PC-9 (cell line): ENCODE measurements around the gene RAP2A. TPM values are rescaled to one million over a fixed set of nuclear protein-coding genes. Genes with fewer than 3 reads are reported as not detected.

Experiments
- BruUV-seq: library from RNA; stranded (reverse); fragments of 400-500 nt; replicated peaks from 2 replicates; lab custom pipeline; 2021; lab: Mats Ljungman, UMichigan
- CTCF ChIA-PET: fragments of 300-600 bp; sonication (Branson Sonifier 250); formaldehyde crosslinking; loops from one replicate; lab custom pipeline; 2022; ENCODE audit warnings: antibody characterized with exemption; lab: Charles Lee
- POLR2A ChIA-PET: fragments of 300-600 bp; sonication (Branson Sonifier 250); formaldehyde crosslinking; loops from one replicate; lab custom pipeline; 2022; ENCODE audit warnings: antibody characterized with exemption; ENCODE audit not compliant: unreplicated experiment; lab: Charles Lee
- DNase-seq, 2 experiments: peaks; one replicate each; pipeline versions ENCODE4 v3.0.0 to v3.0.0-alpha.2; 2015 to 2022; ENCODE audit warnings: mixed read lengths in 1 of 2
- H2AFZ ChIP-seq: fragments of 200-600 bp; sonication (generic); 2 replicates; pipeline ENCODE4 v1.8.1; 2017; ENCODE audit warnings: antibody characterized with exemption
- H3F3A ChIP-seq: fragments of 200-600 bp; sonication (generic); 2 replicates; pipeline ENCODE4 v1.8.1; 2017; ENCODE audit warnings: antibody characterized with exemption, mild to moderate bottlenecking, low read depth; ENCODE audit not compliant: insufficient read depth
- H3K27ac ChIP-seq: fragments of 200-600 bp; sonication (generic); 2 replicates; pipeline ENCODE4 v1.6.1; 2016; ENCODE audit warnings: mixed run types
- H3K27me3 ChIP-seq: fragments of 200-600 bp; sonication (generic); 2 replicates; pipeline ENCODE4 v1.6.1; 2016; ENCODE audit warnings: low read depth, mixed run types; ENCODE audit not compliant: insufficient read depth
- H3K36me3 ChIP-seq: fragments of 200-600 bp; sonication (generic); 2 replicates; pipeline ENCODE4 v1.6.1; 2016; ENCODE audit warnings: low read depth, mixed run types
- H3K4me1 ChIP-seq: fragments of 200-600 bp; sonication (generic); replicated peaks from 2 replicates; pipeline ENCODE4 v1.6.1; 2016; ENCODE audit warnings: mixed run types; ENCODE audit not compliant: insufficient read depth
- H3K4me2 ChIP-seq: fragments of 200-600 bp; sonication (generic); 2 replicates; pipeline ENCODE4 v1.6.1; 2017; ENCODE audit warnings: mixed run types
- H3K4me3 ChIP-seq: fragments of 200-600 bp; sonication (generic); 2 replicates; pipeline ENCODE4 v1.6.1; 2016; ENCODE audit warnings: mixed run types
- H3K79me2 ChIP-seq: fragments of 200-600 bp; sonication (generic); 2 replicates; pipeline ENCODE4 v1.6.1; 2017; ENCODE audit warnings: low read depth, mixed run types
- H3K9me2 ChIP-seq: fragments of 200-600 bp; sonication (generic); 2 replicates; pipeline ENCODE4 v1.8.1; 2017; ENCODE audit warnings: mild to moderate bottlenecking; ENCODE audit not compliant: insufficient read depth
- H3K9me3 ChIP-seq: fragments of 200-600 bp; sonication (generic); 2 replicates; pipeline ENCODE4 v1.8.1; 2016; ENCODE audit warnings: low read depth; ENCODE audit not compliant: insufficient read depth
- H4K20me1 ChIP-seq: fragments of 200-600 bp; sonication (generic); 2 replicates; pipeline ENCODE4 v1.8.1; 2017; ENCODE audit not compliant: insufficient read depth
- CTCF ChIP-seq: fragments of 200-600 bp; sonication (generic); conservative IDR thresholded peaks from 2 replicates; pipeline ENCODE4 v1.6.1; 2017; ENCODE audit warnings: mixed run types, antibody characterized with exemption, mild to moderate bottlenecking, moderate library complexity
- EZH2 ChIP-seq: fragments of 200-600 bp; sonication (generic); IDR thresholded peaks from 2 replicates; pipeline ENCODE4 v1.8.0; 2017; ENCODE audit warnings: antibody characterized with exemption, low read depth
- intact Hi-C: fragments of 100-400 bp; cut with micrococcal nuclease; formaldehyde crosslinking; loops from one replicate; pipeline ENCODE4 v1.10.0; 2022; ENCODE audit not compliant: unreplicated experiment
- total RNA-seq: library from RNA; stranded (reverse); gene quantifications from 2 replicates; pipeline ENCODE4 v1.2.3, GENCODE V29; 2021

Gene RAP2A
- total RNA-seq, 1 experiment from 2014 or later = 21.5 TPM

GRCh38 chr13:97446448-97446847, 12.5 kb downstream of the RAP2A start:
- DNase-seq = peak in 1 of 2 experiments; percentile 23
- Histone ChIP-seq H3F3A (no peaks in the 10 kb centered on the region), H3K4me3 (no peak overlapping the region), H3K36me3 (no peaks in the 10 kb centered on the region), H3K4me2 (no peak overlapping the region), H3K9me3 (no peaks in the 10 kb centered on the region), H3K27me3 (no peaks in the 10 kb centered on the region), H2AFZ (no peak overlapping the region), H4K20me1 (no peaks in the 10 kb centered on the region), H3K79me2 (no peaks in the 10 kb centered on the region), H3K27ac (no peak overlapping the region), H3K9me2 (no peaks in the 10 kb centered on the region), H3K4me1 (no peaks in the 10 kb centered on the region)
- ChIA-PET POLR2A (no interaction called here), CTCF (no interaction called here)
- no peak for TF ChIP-seq CTCF
- TF ChIP-seq EZH2 = no peak
- BruUV-seq = no TSS peak
- intact Hi-C loops = no loop called here

- no peaks in the 10 kb centered on the region for H3K4me1 ChIP-seq
- no peak overlapping the region for H2AFZ ChIP-seq
- POLR2A ChIA-PET = no interaction called here
- H3K9me2 ChIP-seq = no peaks in the 10 kb centered on the region
- H3K4me2 ChIP-seq = no peak overlapping the region
- no peak for DNase-seq
- CTCF ChIA-PET = interaction anchor here (0.6 kb wide), 1 partner anchor 1382 kb away, joined by 3 read pairs; no protein-coding TSS in a partner anchor
- no TSS peak for BruUV-seq
- intact Hi-C loops = no loop called here
- no peaks in the 10 kb centered on the region for H3K36me3 ChIP-seq
- no peaks in the 10 kb centered on the region for H3F3A ChIP-seq
- TF ChIP-seq EZH2 = no peak
- TF ChIP-seq CTCF = no peak
- no peaks in the 10 kb centered on the region for H3K9me3 ChIP-seq
- H3K4me3 ChIP-seq = no peak overlapping the region
- no peaks in the 10 kb centered on the region for H3K27me3 ChIP-seq
- H3K27ac ChIP-seq = no peak overlapping the region
- no peaks in the 10 kb centered on the region for H3K79me2 ChIP-seq
- H4K20me1 ChIP-seq = no peaks in the 10 kb centered on the region
Observed at GRCh38 chr13:97448503-97449251, 14.7 kb downstream of the RAP2A start.

GRCh38 chr13:97454699-97455098, 20.7 kb downstream of the RAP2A start:
- no TSS peak for BruUV-seq
- Histone ChIP-seq H3K4me3 (no peak overlapping the region), H2AFZ (no peak overlapping the region), H3K36me3 (0 out of 2 replicates have a peak, but pooled peaks cover 5% of the 10 kb centered on the region), H3K79me2 (no peaks in the 10 kb centered on the region), H3K27ac (no peak overlapping the region), H3K9me2 (no peaks in the 10 kb centered on the region), H3K27me3 (no peaks in the 10 kb centered on the region), H3F3A (no peaks in the 10 kb centered on the region), H4K20me1 (no peaks in the 10 kb centered on the region), H3K4me1 (no peaks in the 10 kb centered on the region), H3K9me3 (no peaks in the 10 kb centered on the region), H3K4me2 (no peak overlapping the region)
- POLR2A ChIA-PET = no interaction called here
- TF ChIP-seq CTCF (no peak), EZH2 (no peak)
- intact Hi-C loops = no loop called here
- CTCF ChIA-PET = no interaction called here
- peak in 1 of 2 experiments; percentile 15 for DNase-seq
